ENCODE measurements around the gene NINJ2.

- no peak for TF ChIP-seq CTCF (IDR thresholded peaks at IDR 0.05; ENCODE audit: insufficient read depth, low read depth, low read length)
- TF ChIP-seq EZH2 (IDR thresholded peaks at IDR 0.05; ENCODE audit: insufficient read depth, low read length): no peak
Measured at GRCh38 chr12:531951-532585, 131.2 kb downstream of the NINJ2 start.

Measured in astrocyte (in vitro differentiated cells and primary cell).